H1 (cell line): ENCODE measurements around the gene KLHDC7A. TPM values are rescaled to one million over a fixed set of nuclear protein-coding genes. Genes with fewer than 3 reads are reported as not detected.

Experiments
- CTCF ChIA-PET: fragments of 300-600 bp; sonication (Branson Sonifier 250); formaldehyde crosslinking; loops from one replicate; lab custom pipeline; 2021; ENCODE audit not compliant: partially characterized antibody; lab: Charles Lee
- POLR2A ChIA-PET: fragments of 300-600 bp; sonication (Branson Sonifier 250); formaldehyde crosslinking; loops from one replicate; lab custom pipeline; 2021; ENCODE audit warnings: inconsistent platforms; ENCODE audit not compliant: partially characterized antibody; lab: Charles Lee
- DNase-seq, 2 experiments: peaks; one replicate each; pipeline versions ENCODE4 v3.0.0 to v3.0.0-alpha.2; 2010 to 2022; ENCODE audit warnings: low spot score in 2 of 2, low read depth in 1 of 2, mixed read lengths in 1 of 2
- FAIRE-seq: peaks from 2 replicates; lab custom pipeline; 2011; peaks lifted over from hg19 to GRCh38; lab: Jason Lieb, UNC
- H2AFZ ChIP-seq: 2 replicates; pipeline ENCODE4 v1.8.1; 2012; ENCODE audit warnings: low read length, inconsistent platforms
- H2AK5ac ChIP-seq: 2 replicates; pipeline ENCODE4 v1.6.1; 2013; ENCODE audit warnings: low read depth, low read length
- H2BK120ac ChIP-seq: replicated peaks from 2 replicates; pipeline ENCODE3; 2013; ENCODE audit warnings: low read depth, low read length, inconsistent platforms
- H2BK12ac ChIP-seq: 2 replicates; pipeline ENCODE4 v1.6.1; 2013; ENCODE audit warnings: low read depth, low read length
- H2BK15ac ChIP-seq: 2 replicates; pipeline ENCODE4 v1.6.1; 2013; ENCODE audit warnings: low read length
- H2BK20ac ChIP-seq: 2 replicates; pipeline ENCODE4 v1.6.1; 2013; ENCODE audit warnings: low read length
- H2BK5ac ChIP-seq: 2 replicates; pipeline ENCODE4 v1.6.1; 2013; ENCODE audit warnings: low read depth, low read length
- H3K14ac ChIP-seq: 2 replicates; pipeline ENCODE4 v1.6.1; 2013; ENCODE audit warnings: inconsistent platforms; ENCODE audit not compliant: insufficient read length
- H3K18ac ChIP-seq: 2 replicates; pipeline ENCODE4 v1.6.1; 2013; ENCODE audit warnings: low read length; ENCODE audit errors: extremely low read depth
- H3K23ac ChIP-seq: 2 replicates; pipeline ENCODE4 v1.6.1; 2013; ENCODE audit warnings: inconsistent platforms; ENCODE audit not compliant: insufficient read length
- H3K23me2 ChIP-seq: 2 replicates; pipeline ENCODE4 v1.6.1; 2013; ENCODE audit warnings: low read depth, low read length
- H3K27ac ChIP-seq: 2 replicates; pipeline ENCODE4 v1.6.1; 2011; ENCODE audit warnings: low read depth, low read length, inconsistent platforms
- H3K27me3 ChIP-seq, 4 experiments: replicated peaks in 1 of 4; 1 replicate in 1 of 4; 2 replicates in 3 of 4; pipeline versions ENCODE4 v1.6.1 to v1.8.1; 2011 to 2013; ENCODE audit warnings: low read length in 3 of 4, mild to moderate bottlenecking in 3 of 4, inconsistent platforms in 2 of 4, mixed read lengths in 2 of 4, moderate library complexity in 1 of 4; ENCODE audit not compliant: control insufficient read depth in 3 of 4, insufficient read depth in 3 of 4; ENCODE audit errors: extremely low read depth in 1 of 4
- H3K36me3 ChIP-seq, 4 experiments: 2 replicates each; pipeline versions ENCODE4 v1.6.1 to v1.8.1; 2011 to 2013; ENCODE audit warnings: mild to moderate bottlenecking in 4 of 4, low read length in 3 of 4, moderate library complexity in 2 of 4, control low read depth in 1 of 4, inconsistent platforms in 1 of 4; ENCODE audit not compliant: insufficient read depth in 4 of 4, control insufficient read depth in 2 of 4
- H3K4ac ChIP-seq: replicated peaks from 2 replicates; pipeline ENCODE3; 2013; ENCODE audit warnings: low read length, low read depth, mixed read lengths, inconsistent platforms; ENCODE audit not compliant: insufficient read length
- H3K4me1 ChIP-seq, 4 experiments: replicated peaks in 1 of 4; 1 replicate in 1 of 4; 2 replicates in 3 of 4; pipeline versions ENCODE4 v1.6.1 to v1.8.1; 2011 to 2013; ENCODE audit warnings: low read length in 3 of 4, inconsistent platforms in 2 of 4, mixed read lengths in 1 of 4; ENCODE audit not compliant: insufficient read depth in 4 of 4, control insufficient read depth in 3 of 4
- H3K4me2 ChIP-seq, 2 experiments: 2 replicates each; pipeline versions ENCODE4 v1.6.1 to v1.8.1; 2011 to 2013; ENCODE audit warnings: low read depth in 2 of 2, low read length in 2 of 2, control low read depth in 1 of 2, inconsistent platforms in 1 of 2, mild to moderate bottlenecking in 1 of 2; ENCODE audit not compliant: insufficient read depth in 1 of 2
- H3K4me3 ChIP-seq, 4 experiments: fragments of 200-600, 300-600 bp in 1 of 4; sonication (generic), shearing (Covaris generic), sonication (Bioruptor Twin) in 1 of 4; 2 replicates each; pipeline versions ENCODE4 v1.5.1 to v1.8.1; 2011 to 2016; ENCODE audit warnings: low read length in 4 of 4, low read depth in 3 of 4, control low read depth in 2 of 4, inconsistent platforms in 2 of 4, mild to moderate bottlenecking in 2 of 4, mixed read lengths in 1 of 4, moderate library complexity in 1 of 4; ENCODE audit not compliant: insufficient read depth in 2 of 4; ENCODE audit errors: extremely low read depth in 1 of 4
- H3K56ac ChIP-seq: replicated peaks from 2 replicates; pipeline ENCODE3; 2013; ENCODE audit warnings: low read depth, mild to moderate bottlenecking, mixed read lengths, low read length, inconsistent platforms; ENCODE audit not compliant: insufficient read length
- H3K79me1 ChIP-seq: 2 replicates; pipeline ENCODE4 v1.6.1; 2013; ENCODE audit warnings: low read depth, low read length, control low read depth
- H3K79me2 ChIP-seq, 2 experiments: 2 replicates each; pipeline versions ENCODE4 v1.6.1 to v1.8.1; 2012 to 2013; ENCODE audit warnings: low read length in 2 of 2, mild to moderate bottlenecking in 2 of 2, inconsistent platforms in 1 of 2; ENCODE audit not compliant: insufficient read depth in 2 of 2, control insufficient read depth in 1 of 2
- H3K9ac ChIP-seq, 4 experiments: replicated peaks in 1 of 4; 1 replicate in 1 of 4; 2 replicates in 3 of 4; pipeline versions ENCODE4 v1.6.1 to v1.8.1; 2011 to 2013; ENCODE audit warnings: low read depth in 3 of 4, low read length in 3 of 4, control low read depth in 2 of 4, mild to moderate bottlenecking in 2 of 4, moderate library complexity in 2 of 4, inconsistent platforms in 1 of 4; ENCODE audit errors: extremely low read depth in 1 of 4
- H3K9me3 ChIP-seq, 2 experiments: 2 replicates each; pipeline versions ENCODE4 v1.6.1 to v1.8.1; 2012 to 2013; ENCODE audit warnings: mild to moderate bottlenecking in 2 of 2, moderate library complexity in 2 of 2, control low read depth in 1 of 2, inconsistent platforms in 1 of 2, low read depth in 1 of 2, low read length in 1 of 2, mixed read lengths in 1 of 2; ENCODE audit not compliant: insufficient read depth in 2 of 2
- H4K20me1 ChIP-seq, 2 experiments: replicated peaks in 1 of 2; 2 replicates each; pipeline versions ENCODE3 to v1.8.1; 2011 to 2013; ENCODE audit warnings: inconsistent platforms in 2 of 2, low read length in 2 of 2, mild to moderate bottlenecking in 1 of 2; ENCODE audit not compliant: insufficient read depth in 2 of 2, control insufficient read depth in 1 of 2
- H4K5ac ChIP-seq: 2 replicates; pipeline ENCODE4 v1.6.1; 2013; ENCODE audit warnings: low read length, low read depth, mixed read lengths, inconsistent platforms; ENCODE audit not compliant: insufficient read length
- H4K8ac ChIP-seq: 2 replicates; pipeline ENCODE4 v1.8.0; 2013; ENCODE audit warnings: mild to moderate bottlenecking, moderate library complexity, low read length, inconsistent platforms; ENCODE audit not compliant: insufficient read depth; ENCODE audit errors: extremely low read depth
- H4K91ac ChIP-seq: replicated peaks from 2 replicates; pipeline ENCODE3; 2013; ENCODE audit warnings: low read length, mixed read lengths, inconsistent platforms; ENCODE audit not compliant: insufficient read length
- GTF2F1 ChIP-seq: IDR thresholded peaks from 2 replicates; pipeline ENCODE4 v1.6.1; 2012; ENCODE audit warnings: low read depth, low read length, improper control_type of control experiment, borderline replicate concordance
- JUN ChIP-seq: IDR thresholded peaks from 2 replicates; pipeline ENCODE4 v1.6.1; 2011; ENCODE audit warnings: low read depth, mild to moderate bottlenecking, improper control_type of control experiment, low read length
- KDM1A ChIP-seq: fragments of 200-600, 300-600 bp; sonication (generic); IDR thresholded peaks from 2 replicates; pipeline ENCODE4 v1.7.1; 2016; ENCODE audit warnings: mild to moderate bottlenecking, low read length, borderline replicate concordance
- PHF8 ChIP-seq: fragments of 200-600 bp; sonication (generic); conservative IDR thresholded peaks from 2 replicates; pipeline ENCODE4 v1.7.1; 2012; ENCODE audit warnings: low read depth, mild to moderate bottlenecking, inconsistent platforms, low read length, moderate library complexity
- SIRT6 ChIP-seq: IDR thresholded peaks from one replicate; pipeline ENCODE4 v1.7.1; 2012; ENCODE audit warnings: low read length, inconsistent platforms
- SP2 ChIP-seq: IDR thresholded peaks from 2 replicates; pipeline ENCODE4 v1.6.1; 2012; ENCODE audit warnings: mild to moderate bottlenecking, low read length, inconsistent platforms
- TAF1 ChIP-seq: IDR thresholded peaks from 2 replicates; pipeline ENCODE4 v1.6.1; 2011; ENCODE audit warnings: mild to moderate bottlenecking, low read depth, low read length
- TEAD4 ChIP-seq: IDR thresholded peaks from 2 replicates; pipeline ENCODE4 v1.6.1; 2012; ENCODE audit warnings: low read depth, low read length, inconsistent platforms, mixed read lengths
- ZNF274 ChIP-seq: IDR thresholded peaks from 2 replicates; pipeline ENCODE4 v1.7.0; 2012; ENCODE audit warnings: low read length, borderline replicate concordance; ENCODE audit errors: extremely low read depth
- WGBS, 2 experiments: shearing (Covaris generic) in 1 of 2; methylation state at CpG; one replicate each; pipeline versions ENCODE4 v1.1.6 to v1.1.7; 2013 to 2015; ENCODE audit warnings: low lambda C conversion rate in 2 of 2, mixed read lengths in 2 of 2, inconsistent platforms in 1 of 2, low coverage in 1 of 2, missing lambda C conversion rate in 1 of 2; ENCODE audit not compliant: insufficient replicate concordance in 2 of 2, insufficient coverage in 1 of 2, insufficient read length in 1 of 2; ENCODE audit errors: extremely low coverage in 1 of 2, missing lambda C conversion rate in 1 of 2; 5-methylcytosine and 5-hydroxymethylcytosine counted together
- polyA plus RNA-seq, 7 experiments: library from polyadenylated mRNA; depleted of rRNA in 3 of 7; stranded (reverse) in 5 of 7; unstranded in 2 of 7; fragments of >200 nt in 5 of 7; fragments of 200-250 nt in 2 of 7; gene quantifications; 1 replicate in 5 of 7; 2 replicates in 1 of 7; 4 replicates in 1 of 7; pipeline versions ENCODE4 v1.2.1 to v1.2.3, GENCODE V29; 2011 to 2013; ENCODE audit warnings: missing spikeins in 2 of 7, mixed read lengths in 2 of 7
- total RNA-seq: library from RNA; stranded (reverse); fragmentation: NEBNext Ultra II Directional; extraction: Animal tissue kit (Norgen Biotek cat#: 25700); gene quantifications from 2 replicates; pipeline ENCODE4 v1.2.1, GENCODE V29; 2021
- TF ChIP-seq, protein P1 (sequence below), 3 experiments: IDR thresholded peaks; 1 replicate in 2 of 3; 2 replicates in 1 of 3; pipeline versions ENCODE4 v1.5.1 to v1.6.1; 2011; ENCODE audit warnings: low read length in 3 of 3, mild to moderate bottlenecking in 3 of 3, inconsistent platforms in 2 of 3, low read depth in 1 of 3, moderate library complexity in 1 of 3; ENCODE audit not compliant: insufficient read depth in 1 of 3; ENCODE audit errors: control extremely low read depth in 1 of 3

Gene KLHDC7A
- total and polyA plus RNA-seq, 2 of the 8 experiments (the other 6 are each of a cell fraction or from before 2014, with no cell fraction given): 3.9 to 18.9 TPM

DNA sequence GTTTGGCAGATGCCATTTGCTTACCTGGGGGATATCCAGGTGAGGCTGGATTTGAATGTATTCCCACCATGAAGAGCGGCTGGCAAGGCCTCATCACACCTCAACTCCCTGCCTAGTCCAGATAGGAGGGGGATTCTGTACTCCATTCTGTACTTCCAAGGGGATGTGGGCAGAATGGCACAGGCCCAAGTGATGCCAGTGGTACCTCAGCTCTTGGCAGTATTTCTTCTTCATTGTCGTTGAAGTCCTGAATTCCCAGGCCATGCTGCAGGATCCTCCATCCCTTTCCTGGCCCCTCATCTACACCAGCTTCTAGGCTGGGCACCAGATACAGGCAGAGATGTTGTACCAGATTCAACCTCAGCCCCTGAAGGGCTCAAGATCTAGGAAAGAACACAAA is 47.9 kb downstream of the KLHDC7A start:
- H3K9me3 ChIP-seq: no peaks in the 10 kb centered on the region
- H3K14ac ChIP-seq: no peak overlapping the region
- no peak overlapping the region for H4K5ac ChIP-seq
- H3K4ac ChIP-seq: no peak overlapping the region
- H3K23ac ChIP-seq: no peak overlapping the region
- no peak overlapping the region for H2BK120ac ChIP-seq
- H3K18ac ChIP-seq: no peak overlapping the region
- H3K36me3 ChIP-seq: no peaks in the 10 kb centered on the region
- no peak overlapping the region for H3K4me3 ChIP-seq
- H3K27me3 ChIP-seq: peaks cover 0 to 12% (median 3%) of the 10 kb centered on the region in 4 experiments; a peak in 5 of 7 replicates
- no peaks in the 10 kb centered on the region for H3K79me1 ChIP-seq
- no peaks in the 10 kb centered on the region for H3K23me2 ChIP-seq
- FAIRE-seq: no peak
- no peak overlapping the region for H3K4me2 ChIP-seq
- ChIA-PET CTCF (interaction anchor here (0.6 to 50.4 kb wide), 3 partner anchors 43 to 892 kb away, joined by 3 to 984 read pairs (median 4); no protein-coding TSS in a partner anchor), POLR2A (interaction anchor here (0.6 kb wide), 1 partner anchor 180 kb away, joined by 3 read pairs; no protein-coding TSS in a partner anchor)
- DNase-seq: no peak
- H3K27ac ChIP-seq: no peak overlapping the region
- no peak overlapping the region for H2AK5ac ChIP-seq
- H3K79me2 ChIP-seq: no peaks in the 10 kb centered on the region
- H3K9ac ChIP-seq: no peak overlapping the region
- H3K56ac ChIP-seq: no peak overlapping the region
- no peak overlapping the region for H2BK5ac ChIP-seq
- H3K4me1 ChIP-seq: no peaks in the 10 kb centered on the region; a peak in 1 of 7 replicates
- no peak overlapping the region for H4K91ac ChIP-seq
- 93% methylated on average over 2 of the region's 2 CpGs; no CpG with 5 or more reads in 1 of the 2 experiments for WGBS, 2 experiments
- no peak overlapping the region for H2BK20ac ChIP-seq
- no peak overlapping the region for H2BK15ac ChIP-seq
- H4K20me1 ChIP-seq: no peaks in the 10 kb centered on the region
- no peak overlapping the region for H2BK12ac ChIP-seq
- H4K8ac ChIP-seq: no peak overlapping the region
- no peak overlapping the region for H2AFZ ChIP-seq
- TF ChIP-seq, protein P1, sequence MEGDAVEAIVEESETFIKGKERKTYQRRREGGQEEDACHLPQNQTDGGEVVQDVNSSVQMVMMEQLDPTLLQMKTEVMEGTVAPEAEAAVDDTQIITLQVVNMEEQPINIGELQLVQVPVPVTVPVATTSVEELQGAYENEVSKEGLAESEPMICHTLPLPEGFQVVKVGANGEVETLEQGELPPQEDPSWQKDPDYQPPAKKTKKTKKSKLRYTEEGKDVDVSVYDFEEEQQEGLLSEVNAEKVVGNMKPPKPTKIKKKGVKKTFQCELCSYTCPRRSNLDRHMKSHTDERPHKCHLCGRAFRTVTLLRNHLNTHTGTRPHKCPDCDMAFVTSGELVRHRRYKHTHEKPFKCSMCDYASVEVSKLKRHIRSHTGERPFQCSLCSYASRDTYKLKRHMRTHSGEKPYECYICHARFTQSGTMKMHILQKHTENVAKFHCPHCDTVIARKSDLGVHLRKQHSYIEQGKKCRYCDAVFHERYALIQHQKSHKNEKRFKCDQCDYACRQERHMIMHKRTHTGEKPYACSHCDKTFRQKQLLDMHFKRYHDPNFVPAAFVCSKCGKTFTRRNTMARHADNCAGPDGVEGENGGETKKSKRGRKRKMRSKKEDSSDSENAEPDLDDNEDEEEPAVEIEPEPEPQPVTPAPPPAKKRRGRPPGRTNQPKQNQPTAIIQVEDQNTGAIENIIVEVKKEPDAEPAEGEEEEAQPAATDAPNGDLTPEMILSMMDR (IDR thresholded peaks at IDR 0.05; ENCODE audit: control extremely low read depth in 1 of 3, insufficient read depth in 1 of 3, low read depth in 1 of 3, low read length in 3 of 3): no peak
- TF ChIP-seq TEAD4: no peak
- TF ChIP-seq PHF8: no peak
- TF ChIP-seq ZNF274: no peak
- no peak for TF ChIP-seq KDM1A
- TF ChIP-seq SIRT6: no peak
- TF ChIP-seq JUN: no peak
- no peak for TF ChIP-seq TAF1
- TF ChIP-seq GTF2F1: no peak
- TF ChIP-seq SP2: no peak
